ENCODE data around the gene BAAT.

Gene BAAT

DNA sequence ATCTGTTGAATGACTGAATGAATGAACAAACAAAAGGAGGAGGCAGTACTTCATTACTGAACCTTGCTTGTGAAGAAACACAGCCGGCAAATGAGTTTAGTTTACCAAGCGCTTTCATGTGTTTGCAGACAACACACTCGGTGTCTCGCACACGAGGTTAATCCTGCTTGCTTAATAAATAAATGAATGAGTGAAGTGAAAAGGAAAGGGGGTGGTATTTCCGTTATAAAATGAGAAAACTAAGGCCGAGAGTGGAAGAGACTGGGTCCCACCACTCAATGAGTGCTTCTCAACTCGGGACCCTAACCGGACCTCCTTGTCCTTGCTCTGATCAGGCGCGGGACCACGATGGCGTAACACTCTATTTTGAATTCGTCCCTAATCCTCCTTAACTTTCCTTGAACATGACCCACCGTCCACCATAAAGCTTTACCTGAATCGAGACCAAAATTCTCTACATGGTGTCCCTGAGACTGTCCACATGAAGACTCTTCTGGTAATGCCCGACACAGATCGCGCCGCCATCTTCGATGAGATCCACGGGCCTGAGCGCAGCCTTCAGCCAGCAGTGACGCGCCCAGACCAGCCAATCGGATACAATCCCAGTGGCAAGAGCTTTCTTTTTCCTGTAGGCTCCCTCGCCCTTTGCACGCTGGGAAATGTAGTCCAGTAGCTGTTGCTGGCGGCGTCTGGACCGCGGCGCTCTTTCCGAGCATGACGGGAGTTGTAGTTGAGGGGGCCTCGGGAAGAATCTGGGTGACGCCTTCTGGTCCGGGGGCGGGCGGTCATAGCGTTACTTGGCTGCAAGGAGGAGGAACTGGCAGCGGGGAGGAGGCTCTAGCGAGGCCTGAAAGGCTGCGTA, 13.5 kb upstream of the BAAT start, which contains the start of the genes MRPL50 and ZNF189:
Gene MRPL50, minus strand, starts transcription at position 551 of the 862 bp plus-strand sequence. Its CDS starts 26 bp downstream, at position 525.
Gene ZNF189, plus strand, starts transcription at position 784 of the 862 bp plus-strand sequence. CDS start 306 bp downstream, outside the sequence.
- DNase-seq = peak; percentile 49

DNA sequence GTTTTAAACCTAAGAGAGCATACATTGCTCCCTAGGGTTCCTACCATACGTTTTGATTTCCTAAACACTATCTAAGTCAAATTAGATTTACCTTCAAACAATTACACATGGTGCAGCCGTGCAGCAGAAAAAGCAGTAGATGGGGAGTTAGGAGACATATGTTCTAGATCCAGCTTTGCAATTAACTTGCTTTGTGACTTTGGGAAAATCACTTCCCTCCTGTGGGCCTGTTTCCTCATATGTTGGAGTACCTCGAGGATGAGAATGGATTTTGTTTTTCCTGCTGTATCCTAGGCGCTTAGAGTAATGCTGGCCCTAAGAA, 12.9 kb upstream of the BAAT start:
- no peak for DNase-seq

DNA sequence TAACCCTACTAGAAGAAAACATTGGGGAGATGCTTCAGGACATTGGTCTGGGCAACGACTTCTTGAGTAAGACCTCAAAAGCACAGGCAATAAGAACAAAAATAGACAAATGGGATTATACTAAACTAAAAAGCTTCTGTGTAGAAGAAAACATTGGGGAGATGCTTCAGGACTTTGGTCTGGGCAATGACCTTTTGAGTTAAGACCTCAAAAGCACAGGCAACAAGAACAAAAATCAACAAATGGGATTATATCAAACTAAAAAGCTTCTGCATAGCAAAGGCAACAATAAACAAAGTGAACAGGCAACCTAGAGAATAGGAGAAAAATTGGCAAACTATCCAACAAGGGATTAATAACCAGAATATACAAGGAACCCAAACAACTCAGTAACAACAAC, 9.9 kb upstream of the BAAT start:
- no peak for DNase-seq

DNA sequence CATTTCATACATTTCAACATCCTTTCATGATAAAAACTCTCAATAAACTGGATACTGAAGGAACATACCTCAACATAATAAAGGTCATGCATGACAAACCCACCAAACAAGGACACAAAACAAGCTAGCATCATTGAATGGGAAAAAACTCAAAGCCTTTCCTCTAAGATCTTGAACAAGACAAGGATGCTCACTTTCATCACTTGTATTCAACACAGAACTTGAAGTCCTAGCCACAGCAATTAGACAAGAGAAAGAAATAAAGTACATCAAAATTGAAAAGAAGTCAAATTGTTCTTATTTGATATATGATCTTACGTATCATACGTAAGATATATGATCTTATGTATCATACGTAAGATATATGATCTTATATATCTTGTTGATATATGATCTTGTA, 8.3 kb upstream of the BAAT start:
- DNase-seq = no peak

DNA sequence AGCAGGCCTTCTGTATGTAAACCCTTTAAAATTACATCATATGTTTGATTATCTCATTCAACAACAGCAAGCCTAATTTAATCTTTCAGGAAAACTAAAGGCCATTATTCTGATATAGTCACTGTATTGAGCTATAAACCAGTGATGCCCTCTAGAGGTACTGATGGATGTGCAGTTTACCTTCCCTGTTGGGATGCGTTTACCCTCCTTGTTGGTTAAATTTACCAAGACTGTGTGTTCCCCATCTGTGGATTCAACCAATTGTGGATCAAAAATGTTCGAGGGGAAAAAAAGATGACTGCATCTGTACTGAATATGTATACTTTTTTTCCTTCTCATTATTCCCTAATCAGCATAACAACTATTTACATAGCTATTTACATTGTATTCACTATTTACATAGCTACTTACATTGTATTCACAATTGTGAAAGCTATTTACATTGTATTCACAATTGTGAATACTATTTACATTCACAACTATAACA, 3.7 kb upstream of the BAAT start:
- no peak for DNase-seq

DNA sequence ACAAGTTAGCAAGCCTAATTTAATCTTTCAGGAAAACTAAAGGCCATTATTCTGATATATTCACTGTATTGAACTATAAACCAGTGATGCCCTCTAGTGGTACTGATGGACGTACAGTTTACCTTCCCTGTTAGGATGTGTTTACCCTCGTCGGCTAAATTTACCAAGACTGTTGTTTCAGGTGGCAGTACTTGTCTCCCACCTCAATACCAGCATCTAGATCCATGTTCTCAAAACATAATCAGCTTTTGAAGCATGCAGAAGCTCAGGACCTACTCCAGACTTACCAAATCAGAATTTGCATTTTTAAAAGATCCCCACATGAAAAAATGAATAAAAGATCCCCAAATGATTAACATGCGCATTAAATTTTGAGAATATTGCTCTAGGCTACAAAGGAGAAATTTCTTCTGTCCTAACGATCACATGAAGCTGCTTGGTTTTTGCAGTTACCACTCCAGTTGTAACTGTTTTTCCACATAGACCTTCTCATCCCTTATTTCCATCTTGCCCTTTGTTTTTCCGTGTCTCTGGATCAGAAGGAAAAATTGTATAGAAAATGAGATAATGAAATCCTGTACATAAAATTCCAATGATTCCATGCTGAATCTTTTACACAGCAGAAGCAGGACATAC, 3.2 kb upstream of the BAAT start:
- DNase-seq = no peak

DNA sequence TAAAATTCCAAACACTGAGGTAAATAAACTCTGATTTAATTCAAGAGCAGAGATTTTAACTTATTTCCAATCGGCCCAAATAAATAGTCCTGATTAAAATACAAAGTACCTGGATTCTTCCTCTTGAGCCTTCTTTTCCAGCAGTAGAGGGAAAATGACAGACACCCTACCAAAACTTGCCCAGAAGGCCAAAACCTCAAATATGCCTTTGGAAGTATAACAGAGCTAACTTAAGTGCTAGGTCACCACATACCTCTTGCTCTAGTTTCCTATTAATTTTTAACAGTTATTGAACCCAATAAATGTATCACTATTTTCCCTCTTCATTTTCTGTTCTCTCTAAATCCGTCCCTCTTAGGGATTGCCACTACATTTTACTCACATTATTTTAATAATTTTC, 1.4 kb downstream of the BAAT start:
- DNase-seq = no peak

DNA sequence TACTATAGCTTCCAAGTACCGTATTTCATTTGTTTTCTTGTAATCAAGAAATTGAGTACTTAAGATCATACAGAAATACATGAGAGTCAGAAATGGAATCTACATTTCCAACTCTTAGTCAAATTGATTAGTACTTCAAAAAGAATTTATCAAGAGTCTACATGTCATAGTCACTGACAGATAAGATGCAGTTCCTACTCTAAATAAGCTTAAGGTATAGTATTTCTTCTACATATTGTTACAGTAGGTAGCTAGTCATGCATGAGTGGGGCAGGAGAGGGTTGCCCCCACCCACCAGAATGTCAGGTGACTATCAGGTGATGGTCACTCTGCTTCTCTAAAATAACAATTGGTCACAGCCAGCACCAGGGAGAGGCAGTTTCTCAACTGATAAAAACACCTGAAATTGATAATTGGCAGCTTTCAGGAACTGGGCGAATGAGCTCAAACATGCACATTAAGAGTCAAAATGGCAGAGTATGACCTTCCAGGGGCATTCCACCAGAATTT, 2.9 kb downstream of the BAAT start:
- DNase-seq = no peak

DNA sequence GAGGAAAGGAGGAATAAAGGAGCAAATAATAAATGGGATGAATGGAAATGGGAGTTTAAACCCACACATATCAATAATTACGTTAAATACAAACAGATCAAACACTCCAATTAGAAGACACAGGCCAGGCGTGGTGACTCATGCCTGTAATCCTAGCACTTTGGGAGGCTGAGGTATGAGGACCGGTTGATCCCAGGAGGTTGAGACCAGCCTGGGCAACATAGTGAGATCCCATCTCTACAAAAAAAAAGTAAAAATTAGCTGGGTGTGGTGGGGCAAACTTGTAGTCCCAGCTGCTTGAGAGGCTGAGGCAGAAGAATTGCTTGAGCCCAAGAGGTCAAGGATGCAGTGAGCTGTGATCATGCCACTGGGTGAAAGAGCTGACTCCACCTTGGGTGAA, 3.7 kb downstream of the BAAT start:
- DNase-seq = no peak

DNA sequence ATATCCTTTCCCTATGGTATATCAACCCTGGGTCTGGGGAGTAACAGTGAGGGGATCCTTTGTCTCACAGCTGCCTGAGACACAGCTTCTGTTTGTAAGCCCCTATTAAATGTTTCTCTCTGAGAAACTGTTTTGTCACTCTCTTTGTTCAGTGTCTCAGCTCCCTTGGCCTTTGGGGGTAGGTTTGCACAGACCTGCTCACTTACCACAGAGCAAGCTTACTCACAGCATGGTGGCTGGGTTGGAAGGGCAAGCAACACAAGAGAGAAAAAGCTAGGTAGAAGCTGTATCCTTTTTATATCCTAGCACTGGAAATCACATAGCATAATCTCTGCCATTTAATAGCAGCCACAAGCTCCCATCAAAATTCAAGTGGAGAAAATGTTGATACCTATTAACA, 4.5 kb downstream of the BAAT start:
- DNase-seq = no peak

DNA sequence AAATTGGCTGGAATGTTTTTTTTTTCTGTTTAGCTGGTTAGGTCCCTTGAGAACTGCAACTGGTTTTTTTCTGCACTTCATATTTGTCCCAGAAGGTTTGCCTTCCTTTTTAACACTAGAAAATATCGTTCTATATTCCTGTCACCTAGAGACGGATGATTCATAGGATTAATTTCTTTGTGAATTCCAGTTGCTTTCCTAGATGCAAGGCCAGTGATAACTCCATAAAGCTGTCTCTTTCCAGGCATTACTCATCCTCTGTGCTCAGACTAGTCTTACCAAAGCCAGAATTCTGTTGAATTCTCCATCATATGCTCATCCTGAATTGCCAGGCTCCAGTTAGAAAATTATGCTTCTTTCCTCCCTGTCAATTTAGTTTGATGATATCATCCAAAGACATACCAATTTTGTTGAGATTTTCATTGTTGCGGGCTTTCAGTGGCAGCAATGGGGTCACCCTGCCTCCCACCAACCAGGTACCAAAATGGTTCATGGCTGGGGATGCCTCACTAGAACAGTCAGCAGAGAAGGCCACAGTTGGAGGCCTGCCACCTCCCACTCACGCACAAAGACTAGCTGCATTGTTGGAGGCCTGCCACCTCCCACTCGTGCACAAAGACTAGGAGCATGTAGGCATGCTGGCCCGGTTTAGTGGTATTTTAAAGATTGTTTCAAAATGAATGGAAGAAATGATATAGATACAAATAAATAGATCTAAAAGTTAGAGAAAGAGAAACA, 8.5 kb downstream of the BAAT start:
- no peak for DNase-seq

DNA sequence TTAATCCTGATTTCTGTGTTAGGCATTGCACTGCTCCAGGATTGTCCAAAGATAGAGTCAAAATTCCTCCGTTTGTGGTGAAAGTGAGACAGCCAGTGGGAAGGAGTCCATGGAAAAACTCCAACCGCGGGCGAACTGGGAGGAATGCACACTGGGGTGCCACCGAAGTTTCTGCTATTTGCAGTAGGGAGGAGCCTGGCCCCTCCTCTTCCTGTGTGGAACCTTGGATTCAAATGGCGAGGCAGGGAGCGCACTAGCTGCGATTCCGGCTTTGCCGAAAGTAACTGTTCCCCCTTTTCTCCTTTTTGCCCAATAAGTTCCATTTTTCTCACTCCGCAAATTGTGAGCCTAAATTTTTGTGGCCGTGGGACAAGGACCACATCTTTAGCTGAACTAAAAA, 9.3 kb downstream of the BAAT start:
- DNase-seq = no peak

DNA sequence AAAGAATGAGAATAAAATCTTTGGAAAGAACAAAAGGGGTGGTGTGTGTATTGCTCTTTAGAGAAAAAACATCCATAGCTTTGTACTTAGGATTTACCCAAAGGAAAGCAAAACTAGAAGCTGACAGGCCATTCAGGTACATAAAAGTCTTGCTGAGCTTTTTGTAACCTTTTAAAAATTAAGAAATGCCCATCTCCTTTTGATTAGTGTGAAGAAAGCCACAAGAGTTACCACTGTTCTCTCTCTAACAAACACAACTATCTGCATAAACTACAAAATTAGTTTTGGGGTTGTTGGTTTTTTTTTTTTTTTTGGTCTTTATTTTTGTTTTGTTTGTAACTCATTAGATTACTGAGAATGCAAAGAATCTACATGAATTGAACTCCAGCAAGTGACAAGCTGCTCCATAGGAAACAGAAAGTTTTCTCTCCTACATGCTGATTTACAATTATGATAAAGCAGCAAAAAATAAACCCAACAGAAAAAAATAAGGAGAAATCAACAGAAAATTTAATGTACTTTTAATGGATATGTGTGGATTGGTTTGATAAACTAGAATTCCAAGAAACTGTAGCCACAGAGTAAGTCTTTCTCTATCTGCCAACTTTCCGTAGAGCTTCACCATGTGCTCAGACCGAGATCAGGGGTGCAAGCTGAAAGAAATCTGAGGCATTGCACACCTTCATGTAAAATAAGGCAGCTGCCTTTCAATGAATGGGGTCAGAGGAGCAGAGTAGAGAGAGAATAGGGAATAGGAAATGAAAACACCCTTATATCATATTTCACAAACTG, 12.3 kb downstream of the BAAT start:
- DNase-seq = no peak

DNA sequence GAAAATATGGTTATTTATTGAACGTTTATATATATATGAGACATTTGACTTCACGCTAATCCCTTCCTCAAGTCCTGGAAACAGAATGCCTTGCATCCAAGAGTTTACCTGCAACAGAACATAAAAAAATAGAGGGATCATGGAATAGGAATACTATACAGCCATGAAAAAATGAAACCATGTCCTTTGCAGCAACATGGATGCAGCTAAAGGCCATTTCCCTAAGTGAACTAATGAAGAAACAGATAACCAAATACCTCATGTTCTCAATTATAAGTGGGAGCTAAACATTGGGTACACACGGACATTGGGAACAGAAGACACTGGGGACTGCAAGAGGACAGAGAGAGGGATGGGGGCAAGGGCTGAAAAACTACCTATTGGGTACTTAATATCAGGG, 13.0 kb downstream of the BAAT start:
- no peak for DNase-seq

DNA sequence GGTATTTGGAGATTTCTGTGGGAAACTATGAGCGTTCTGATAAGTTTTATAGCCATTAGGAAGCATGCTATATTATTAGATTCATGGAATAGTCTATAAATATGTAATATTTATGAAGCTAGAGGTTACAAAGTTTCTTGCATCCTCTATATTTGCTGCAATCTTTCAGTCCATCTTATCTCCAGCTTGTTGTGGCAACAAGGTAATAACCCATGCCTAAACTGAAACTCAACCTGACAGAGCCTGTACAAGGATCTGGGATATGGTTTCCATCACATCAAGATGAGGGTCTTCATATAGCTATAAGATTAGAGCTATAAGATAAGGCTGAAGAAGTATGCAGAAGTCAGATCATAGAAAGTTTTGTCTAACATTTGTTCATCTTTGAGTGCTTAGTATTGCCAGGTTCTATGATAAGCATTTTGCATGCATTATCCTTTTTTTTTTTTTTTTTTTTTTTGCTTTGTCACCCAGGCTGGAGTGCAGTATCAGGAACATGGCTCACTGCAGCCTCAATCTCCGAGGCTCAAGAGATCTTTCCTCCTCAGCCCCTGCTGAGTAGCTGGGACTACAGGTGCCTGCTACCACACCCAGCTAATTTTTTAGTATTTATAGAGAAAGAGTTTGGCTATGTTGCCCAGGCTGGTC, 14.8 kb downstream of the BAAT start:
- no peak for DNase-seq

DNA sequence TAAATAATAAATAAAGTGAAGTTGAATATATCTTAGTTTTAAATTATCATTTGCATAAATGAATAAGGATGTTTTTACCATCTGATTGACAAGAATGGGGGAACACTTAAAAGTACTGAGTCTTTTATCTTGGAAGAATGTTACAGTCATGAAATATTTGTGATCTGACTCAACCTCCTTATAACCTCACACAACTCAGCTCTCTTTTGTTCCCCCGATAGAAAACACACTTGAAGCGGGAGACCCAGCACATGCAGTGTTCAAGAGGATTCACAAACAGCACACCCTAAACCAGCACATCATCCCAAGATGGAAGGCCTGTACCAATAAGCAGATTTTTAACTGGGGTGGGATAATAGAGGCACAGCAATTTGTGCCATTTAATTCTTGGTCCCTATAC, 15.5 kb downstream of the BAAT start:
- no peak for DNase-seq

DNA sequence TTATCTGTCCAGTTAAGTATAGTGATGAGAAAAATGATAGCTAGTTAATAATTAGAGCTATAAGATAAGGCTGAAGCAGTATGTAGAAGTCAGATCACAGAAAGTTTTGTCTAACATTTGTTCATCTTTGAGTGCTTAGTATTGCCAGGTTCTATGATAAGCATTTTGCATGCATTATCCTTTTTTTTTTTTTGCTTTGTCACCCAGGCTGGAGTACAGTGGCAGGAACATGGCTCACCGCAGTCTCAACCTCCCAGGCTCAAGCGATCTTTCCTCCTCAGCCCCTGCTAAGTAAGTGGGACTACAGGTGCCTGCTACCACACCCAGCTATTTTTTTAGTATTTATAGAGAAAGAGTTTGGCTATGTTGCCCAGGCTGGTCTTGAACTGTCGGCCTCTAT, 17.5 kb downstream of the BAAT start:
- no peak for DNase-seq

DNA sequence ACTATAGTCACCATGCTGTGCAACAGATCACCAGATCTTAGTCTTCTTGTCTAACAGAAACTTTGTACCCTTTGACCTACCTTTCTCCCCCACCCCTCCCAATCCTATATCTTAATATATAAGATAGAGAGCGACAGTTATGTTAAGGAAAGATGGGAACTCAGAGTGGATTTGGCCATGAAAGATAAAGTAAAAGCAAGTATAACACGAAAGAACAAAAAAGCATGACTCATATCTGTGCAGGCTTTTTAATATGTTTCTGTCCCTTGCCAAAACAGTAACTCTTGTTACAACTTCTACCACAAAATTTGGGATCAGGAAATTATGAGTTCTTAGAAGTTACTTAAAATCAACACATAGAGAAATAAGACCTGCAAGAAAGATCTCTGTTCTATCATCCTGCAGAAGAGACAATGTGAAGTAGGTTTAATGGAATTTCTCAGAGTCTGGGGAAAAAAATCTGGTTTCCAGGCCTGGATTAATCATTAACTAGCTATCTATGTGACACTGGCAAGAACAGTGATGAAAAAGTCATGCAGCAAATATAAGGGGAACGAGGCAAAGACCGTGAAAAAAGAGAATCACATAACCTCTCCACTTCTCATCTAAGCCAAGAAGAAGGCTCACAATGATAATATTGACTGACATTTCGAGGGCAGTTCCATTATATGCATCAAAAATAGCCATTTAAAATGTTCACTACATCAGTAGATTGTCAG, 18.6 kb downstream of the BAAT start:
- no peak for DNase-seq

DNA sequence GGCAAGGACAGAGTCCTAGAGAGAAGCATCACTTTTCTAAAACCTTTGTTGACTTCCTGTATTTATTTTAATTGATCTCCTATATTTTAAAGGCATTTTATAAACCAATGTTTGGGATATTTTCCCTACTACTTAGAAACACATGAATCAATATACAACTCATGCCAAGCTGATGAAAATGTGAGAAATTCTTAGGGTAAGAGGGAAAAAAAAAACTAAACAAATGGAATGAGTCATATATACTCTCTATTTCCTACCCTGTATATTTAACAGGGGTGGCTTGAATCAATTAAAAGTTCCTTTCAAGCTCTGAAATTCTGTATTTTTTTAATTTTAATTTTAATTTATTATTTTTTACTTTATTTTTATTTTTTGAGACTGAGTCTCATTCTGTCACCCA, 19.6 kb downstream of the BAAT start:
- no peak for DNase-seq

DNA sequence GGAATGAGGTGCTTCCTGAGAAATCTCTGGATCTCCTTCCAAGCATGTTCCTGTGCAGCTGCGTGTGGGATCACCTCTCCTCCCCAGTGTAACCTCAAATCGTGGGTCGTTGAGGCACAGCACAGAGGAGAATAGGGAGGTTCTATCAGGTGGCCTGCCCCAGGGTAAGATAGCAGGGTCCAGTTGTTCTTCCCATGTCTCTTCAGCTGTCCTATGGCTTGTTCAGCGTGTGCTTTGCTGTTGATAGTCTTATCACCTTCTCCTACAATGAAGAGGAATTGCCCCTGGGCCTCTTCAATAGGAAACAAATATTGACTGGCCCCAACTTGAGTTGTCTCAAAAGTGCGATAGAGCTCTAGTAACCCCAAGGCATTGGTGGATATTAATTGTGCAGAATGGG, 22.4 kb downstream of the BAAT start:
- DNase-seq = no peak

DNA sequence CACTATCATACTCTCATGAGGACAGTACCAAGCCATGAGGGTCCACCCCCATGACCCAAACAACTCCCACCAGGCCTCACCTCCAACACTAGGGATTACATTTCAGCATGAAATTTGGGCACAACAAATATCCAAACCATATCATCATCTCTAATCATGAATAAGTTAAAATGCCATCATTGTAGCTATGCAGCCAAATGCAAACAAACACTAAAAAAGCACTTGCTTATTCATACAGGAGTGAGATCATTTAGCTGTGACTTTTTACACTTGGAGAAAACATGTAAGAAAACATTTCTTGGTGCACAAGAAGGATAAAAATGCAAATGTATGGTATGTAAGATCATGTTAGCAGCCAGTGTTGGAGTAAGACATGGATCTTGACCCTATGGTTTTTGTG, 24.2 kb downstream of the BAAT start:
- DNase-seq = no peak

All from 8988T (cell line).